HL-60 (cell line): ENCODE data around the gene SUCO.

Experiments
- DNase-seq, 2 experiments: peaks; one replicate each; pipeline ENCODE4 v3.0.0-alpha.2; 2010 to 2020; ENCODE audit warnings: low read depth in 1 of 2, low spot score in 1 of 2
- H3K27ac ChIP-seq: fragments of 250-450 bp; sonication (Bioruptor Pico); replicated peaks from 2 replicates; pipeline ENCODE4 v1.5.1; 2020; ENCODE audit warnings: mild to moderate bottlenecking, moderate library complexity
- H3K27me3 ChIP-seq: fragments of 250-450 bp; sonication (Bioruptor Pico); 2 replicates; pipeline ENCODE4 v1.5.1; 2021; ENCODE audit warnings: mild to moderate bottlenecking, moderate library complexity; ENCODE audit not compliant: insufficient read depth, poor library complexity, severe bottlenecking
- H3K4me3 ChIP-seq: replicated peaks from 2 replicates; pipeline ENCODE4 v1.5.1; 2011; ENCODE audit warnings: mild to moderate bottlenecking, control low read depth, low read length; ENCODE audit not compliant: insufficient read depth
- GABPA ChIP-seq: IDR thresholded peaks from 2 replicates; pipeline ENCODE4 v1.6.1; 2012; ENCODE audit warnings: low read depth
- POLR2AphosphoS5 ChIP-seq: IDR thresholded peaks from 2 replicates; pipeline ENCODE4 v1.6.1; 2012; ENCODE audit warnings: low read depth
- SPI1 ChIP-seq: IDR thresholded peaks from 2 replicates; pipeline ENCODE4 v1.6.1; 2012; ENCODE audit warnings: low read depth, mild to moderate bottlenecking, borderline replicate concordance
- TF ChIP-seq, protein P1 (sequence below): IDR thresholded peaks from 2 replicates; pipeline ENCODE4 v1.6.1; 2012; ENCODE audit warnings: low read depth; ENCODE audit not compliant: insufficient replicate concordance
- TF ChIP-seq, protein P2 (sequence below): IDR thresholded peaks from one replicate; pipeline ENCODE4 v1.5.1; 2011; ENCODE audit warnings: low read length, control low read depth, inconsistent platforms; ENCODE audit not compliant: insufficient read depth

SUCO gene

GRCh38 chr1:172653015-172653709, 120.2 kb downstream of the SUCO start:
- DNase-seq = peak; percentile 14 to 22
- no peak overlapping the region for H3K4me3 ChIP-seq
- no peaks in the 10 kb centered on the region for H3K27me3 ChIP-seq
- TF ChIP-seq GABPA (no peak), POLR2AphosphoS5 (no peak)
- TF ChIP-seq, protein P1, sequence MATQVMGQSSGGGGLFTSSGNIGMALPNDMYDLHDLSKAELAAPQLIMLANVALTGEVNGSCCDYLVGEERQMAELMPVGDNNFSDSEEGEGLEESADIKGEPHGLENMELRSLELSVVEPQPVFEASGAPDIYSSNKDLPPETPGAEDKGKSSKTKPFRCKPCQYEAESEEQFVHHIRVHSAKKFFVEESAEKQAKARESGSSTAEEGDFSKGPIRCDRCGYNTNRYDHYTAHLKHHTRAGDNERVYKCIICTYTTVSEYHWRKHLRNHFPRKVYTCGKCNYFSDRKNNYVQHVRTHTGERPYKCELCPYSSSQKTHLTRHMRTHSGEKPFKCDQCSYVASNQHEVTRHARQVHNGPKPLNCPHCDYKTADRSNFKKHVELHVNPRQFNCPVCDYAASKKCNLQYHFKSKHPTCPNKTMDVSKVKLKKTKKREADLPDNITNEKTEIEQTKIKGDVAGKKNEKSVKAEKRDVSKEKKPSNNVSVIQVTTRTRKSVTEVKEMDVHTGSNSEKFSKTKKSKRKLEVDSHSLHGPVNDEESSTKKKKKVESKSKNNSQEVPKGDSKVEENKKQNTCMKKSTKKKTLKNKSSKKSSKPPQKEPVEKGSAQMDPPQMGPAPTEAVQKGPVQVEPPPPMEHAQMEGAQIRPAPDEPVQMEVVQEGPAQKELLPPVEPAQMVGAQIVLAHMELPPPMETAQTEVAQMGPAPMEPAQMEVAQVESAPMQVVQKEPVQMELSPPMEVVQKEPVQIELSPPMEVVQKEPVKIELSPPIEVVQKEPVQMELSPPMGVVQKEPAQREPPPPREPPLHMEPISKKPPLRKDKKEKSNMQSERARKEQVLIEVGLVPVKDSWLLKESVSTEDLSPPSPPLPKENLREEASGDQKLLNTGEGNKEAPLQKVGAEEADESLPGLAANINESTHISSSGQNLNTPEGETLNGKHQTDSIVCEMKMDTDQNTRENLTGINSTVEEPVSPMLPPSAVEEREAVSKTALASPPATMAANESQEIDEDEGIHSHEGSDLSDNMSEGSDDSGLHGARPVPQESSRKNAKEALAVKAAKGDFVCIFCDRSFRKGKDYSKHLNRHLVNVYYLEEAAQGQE = no peak
- TF ChIP-seq, protein P2, sequence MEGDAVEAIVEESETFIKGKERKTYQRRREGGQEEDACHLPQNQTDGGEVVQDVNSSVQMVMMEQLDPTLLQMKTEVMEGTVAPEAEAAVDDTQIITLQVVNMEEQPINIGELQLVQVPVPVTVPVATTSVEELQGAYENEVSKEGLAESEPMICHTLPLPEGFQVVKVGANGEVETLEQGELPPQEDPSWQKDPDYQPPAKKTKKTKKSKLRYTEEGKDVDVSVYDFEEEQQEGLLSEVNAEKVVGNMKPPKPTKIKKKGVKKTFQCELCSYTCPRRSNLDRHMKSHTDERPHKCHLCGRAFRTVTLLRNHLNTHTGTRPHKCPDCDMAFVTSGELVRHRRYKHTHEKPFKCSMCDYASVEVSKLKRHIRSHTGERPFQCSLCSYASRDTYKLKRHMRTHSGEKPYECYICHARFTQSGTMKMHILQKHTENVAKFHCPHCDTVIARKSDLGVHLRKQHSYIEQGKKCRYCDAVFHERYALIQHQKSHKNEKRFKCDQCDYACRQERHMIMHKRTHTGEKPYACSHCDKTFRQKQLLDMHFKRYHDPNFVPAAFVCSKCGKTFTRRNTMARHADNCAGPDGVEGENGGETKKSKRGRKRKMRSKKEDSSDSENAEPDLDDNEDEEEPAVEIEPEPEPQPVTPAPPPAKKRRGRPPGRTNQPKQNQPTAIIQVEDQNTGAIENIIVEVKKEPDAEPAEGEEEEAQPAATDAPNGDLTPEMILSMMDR = no peak
- no peak overlapping the region for H3K27ac ChIP-seq

- Histone ChIP-seq H3K27me3 (no peaks in the 10 kb centered on the region), H3K4me3 (no peak overlapping the region), H3K27ac (no peak overlapping the region)
- TF ChIP-seq, protein P2 = no peak
- TF ChIP-seq, protein P1 = no peak
- TF ChIP-seq POLR2AphosphoS5 (no peak), GABPA (no peak), SPI1 (no peak)
- no peak for DNase-seq
These were observed 121.6 kb downstream of the SUCO start for GRCh38 chr1:172654535-172654934.

- TF ChIP-seq SPI1 (no peak), GABPA (no peak), POLR2AphosphoS5 (no peak)
- TF ChIP-seq, protein P2 = no peak
- TF ChIP-seq, protein P1 = no peak
- Histone ChIP-seq H3K27me3 (no peaks in the 10 kb centered on the region), H3K4me3 (no peak overlapping the region), H3K27ac (no peak overlapping the region)
- no peak for DNase-seq
These were observed 123.6 kb downstream of the SUCO start for GRCh38 chr1:172656576-172656975.
